ENCODE results near the gene NSF. TPM values are rescaled to one million over a fixed set of nuclear protein-coding genes. Genes with fewer than 3 reads are reported as not detected.

Gene NSF
- total RNA-seq, 4 donors from 2014 or later, result 18.1 to 51.3 (median 47.0) TPM

- H3K4me1 ChIP-seq, result peaks cover 0 to 4% (median 0%) of the 10 kb centered on the region in 4 donors
- no peak for TF ChIP-seq CTCF (IDR thresholded peaks at IDR 0.05)
- TF ChIP-seq POLR2AphosphoS5 (IDR thresholded peaks at IDR 0.05), result no peak
- TF ChIP-seq POLR2A (IDR thresholded peaks at IDR 0.05), result no peak
- TF ChIP-seq EP300 (IDR thresholded peaks at IDR 0.05; ENCODE audit: low read depth), result no peak
- DNase-seq, result no peak
- peaks cover 17% of the 10 kb centered on the region for H3K27me3 ChIP-seq
- 90 to 95% methylated on average over 4 to 13 of the region's 13 CpGs for WGBS, 2 donors (ENCODE audit: low coverage in 1 of 2)
- no peak overlapping the region for H3K27ac ChIP-seq
- H3K4me3 ChIP-seq, result no peak overlapping the region
- no peaks in the 10 kb centered on the region for H3K36me3 ChIP-seq
- intact Hi-C loops (cut with DNase I; ENCODE audit: low total_unique reads), result loop anchor here (10.0 kb wide), 1 partner anchor 287 kb away; no protein-coding TSS in a partner anchor
- H3K9me3 ChIP-seq, result no peaks in the 10 kb centered on the region
- in situ Hi-C loops (cut with MboI; ENCODE audit: low pct_ligation_motif_present in 1 of 4, low pct_unique_long_range_greater_than_20kb in 1 of 4, low sequenced_read_pairs in 3 of 4), result no loop called here
These were observed 197.0 kb downstream of the NSF start for GRCh38 chr17:46787478-46787877.

GRCh38 chr17:46788300-46788699, 197.8 kb downstream of the NSF start:
- Histone ChIP-seq H3K4me1 (no peaks in the 10 kb centered on the region), H3K36me3 (no peaks in the 10 kb centered on the region), H3K9me3 (no peaks in the 10 kb centered on the region), H3K27ac (no peak overlapping the region), H3K4me3 (no peak overlapping the region), H3K27me3 (peaks cover 19% of the 10 kb centered on the region)
- 91 to 94% methylated on average over 3 to 5 of the region's 5 CpGs for WGBS, 2 donors (ENCODE audit: low coverage in 1 of 2)
- in situ Hi-C loops (cut with MboI; ENCODE audit: low pct_ligation_motif_present in 1 of 4, low pct_unique_long_range_greater_than_20kb in 1 of 4, low sequenced_read_pairs in 3 of 4) (no loop called here), intact Hi-C loops (cut with DNase I; ENCODE audit: low total_unique reads) (loop anchor here (10.0 kb wide), 1 partner anchor 287 kb away; no protein-coding TSS in a partner anchor)
- no peak for DNase-seq
- TF ChIP-seq CTCF (IDR thresholded peaks at IDR 0.05) (no peak), POLR2A (IDR thresholded peaks at IDR 0.05) (no peak), EP300 (IDR thresholded peaks at IDR 0.05; ENCODE audit: low read depth) (no peak)

GRCh38 chr17:46788796-46789195, 198.3 kb downstream of the NSF start:
- Histone ChIP-seq H3K9me3 (no peaks in the 10 kb centered on the region), H3K27me3 (peaks cover 23% of the 10 kb centered on the region), H3K4me1 (no peaks in the 10 kb centered on the region), H3K27ac (no peak overlapping the region), H3K4me3 (no peak overlapping the region), H3K36me3 (no peaks in the 10 kb centered on the region)
- in situ Hi-C loops (cut with MboI; ENCODE audit: low pct_ligation_motif_present in 1 of 4, low pct_unique_long_range_greater_than_20kb in 1 of 4, low sequenced_read_pairs in 3 of 4) (no loop called here), intact Hi-C loops (cut with DNase I; ENCODE audit: low total_unique reads) (loop anchor here (10.0 kb wide), 1 partner anchor 286 kb away; no protein-coding TSS in a partner anchor)
- 92% methylated on average over 7 of the region's 7 CpGs; no CpG with 5 or more reads in 1 of the 2 donors for WGBS, 2 donors (ENCODE audit: low coverage in 1 of 2)
- TF ChIP-seq POLR2A (IDR thresholded peaks at IDR 0.05), result no peak
- no peak for TF ChIP-seq POLR2AphosphoS5 (IDR thresholded peaks at IDR 0.05)
- no peak for TF ChIP-seq EP300 (IDR thresholded peaks at IDR 0.05; ENCODE audit: low read depth)
- TF ChIP-seq CTCF (IDR thresholded peaks at IDR 0.05), result no peak
- no peak for DNase-seq

GRCh38 chr17:46789610-46790009, 199.1 kb downstream of the NSF start:
- in situ Hi-C loops (cut with MboI; ENCODE audit: low pct_ligation_motif_present in 1 of 4, low pct_unique_long_range_greater_than_20kb in 1 of 4, low sequenced_read_pairs in 3 of 4) (no loop called here), intact Hi-C loops (cut with DNase I; ENCODE audit: low total_unique reads) (loop anchor here (10.0 kb wide), 1 partner anchor 285 kb away; no protein-coding TSS in a partner anchor)
- no peak for DNase-seq
- Histone ChIP-seq H3K27me3 (peaks cover 29% of the 10 kb centered on the region), H3K27ac (no peak overlapping the region), H3K36me3 (no peaks in the 10 kb centered on the region), H3K4me1 (no peaks in the 10 kb centered on the region), H3K4me3 (no peak overlapping the region), H3K9me3 (no peaks in the 10 kb centered on the region)
- 80% methylated on average over 8 of the region's 8 CpGs; no CpG with 5 or more reads in 1 of the 2 donors for WGBS, 2 donors (ENCODE audit: low coverage in 1 of 2)
- TF ChIP-seq POLR2A (IDR thresholded peaks at IDR 0.05) (no peak), POLR2AphosphoS5 (IDR thresholded peaks at IDR 0.05) (no peak), CTCF (IDR thresholded peaks at IDR 0.05) (no peak), EP300 (IDR thresholded peaks at IDR 0.05; ENCODE audit: low read depth) (no peak)

All from transverse colon (tissue), 4 donors.